SJCRH30 (cell line): ENCODE data around the gene IL11RA. TPM values are rescaled to one million over a fixed set of nuclear protein-coding genes. Genes with fewer than 3 reads are reported as not detected.

Experiments used
- DNase-seq, 2 experiments: peaks; one replicate each; pipeline ENCODE4 v3.0.0-alpha.2; 2015 to 2020
- H3K27ac ChIP-seq: fragments of 250-450 bp; sonication (Bioruptor Pico); 2 replicates; pipeline ENCODE4 v1.5.1; 2020; ENCODE audit warnings: mild to moderate bottlenecking, moderate library complexity
- H3K27me3 ChIP-seq: fragments of 250-450 bp; sonication (Bioruptor Pico); 2 replicates; pipeline ENCODE4 v1.5.1; 2020; ENCODE audit warnings: mild to moderate bottlenecking, moderate library complexity
- H3K36me3 ChIP-seq: fragments of 250-450 bp; sonication (Bioruptor Pico); 2 replicates; pipeline ENCODE4 v1.5.1; 2020; ENCODE audit warnings: mild to moderate bottlenecking, moderate library complexity
- H3K4me1 ChIP-seq: fragments of 250-450 bp; sonication (Bioruptor Pico); 2 replicates; pipeline ENCODE4 v1.5.1; 2020; ENCODE audit warnings: mild to moderate bottlenecking, moderate library complexity
- H3K4me3 ChIP-seq: fragments of 250-450 bp; sonication (Bioruptor Pico); 2 replicates; pipeline ENCODE4 v1.5.1; 2020; ENCODE audit warnings: mild to moderate bottlenecking, moderate library complexity
- H3K9me3 ChIP-seq: fragments of 250-450 bp; sonication (Bioruptor Pico); replicated peaks from 2 replicates; pipeline ENCODE4 v1.5.1; 2020; ENCODE audit warnings: mild to moderate bottlenecking, moderate library complexity
- total RNA-seq: library from RNA; depleted of rRNA; stranded (reverse); fragments of >200 nt; shearing (Covaris generic); gene quantifications from 2 replicates; pipeline ENCODE4 v1.2.3, GENCODE V29; 2014; rRNA removed

The IL11RA gene
- 3.2 TPM in 2 replicates for total RNA-seq

DNA sequence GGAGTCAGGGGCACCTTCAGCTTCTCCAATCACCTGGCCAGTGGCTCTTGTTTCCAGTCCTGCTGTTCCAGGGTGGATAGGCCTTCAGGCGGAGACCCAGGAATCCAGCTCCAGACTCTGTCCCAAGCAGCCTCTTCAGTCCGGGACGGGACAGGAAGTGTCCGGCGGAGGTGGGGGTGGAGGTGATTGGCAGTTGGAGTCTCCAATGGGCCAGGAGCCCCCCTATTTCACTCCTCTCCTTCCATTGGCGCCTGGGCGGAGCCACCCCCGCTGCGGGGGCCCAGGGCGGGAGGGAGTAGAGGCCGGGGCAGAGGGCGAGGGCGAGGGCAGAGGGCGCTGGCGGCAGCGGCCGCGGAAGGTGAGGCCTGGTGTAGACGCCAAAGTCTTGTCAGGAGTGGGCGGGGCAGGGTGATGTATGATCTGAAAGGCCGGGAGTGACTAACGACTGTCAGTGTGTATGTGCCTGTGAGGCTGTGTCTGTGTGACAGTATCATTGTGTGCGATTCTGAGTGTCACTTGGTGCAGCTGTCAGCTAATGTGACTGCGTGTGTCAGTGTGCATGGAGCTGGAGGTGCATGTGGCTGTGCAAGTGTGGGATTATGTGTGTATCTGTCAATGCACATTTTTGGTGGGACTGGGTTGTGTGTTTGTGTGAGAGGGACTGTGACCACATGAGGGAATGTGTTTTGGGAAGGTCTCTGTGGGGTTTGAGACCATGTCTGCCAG lies at the start of gene IL11RA:
TSS of gene IL11RA (plus strand) at position 310 of the 726 bp plus-strand sequence. CDS start 3,033 bp downstream, outside the sequence.
- H3K27me3 ChIP-seq = no peaks in the 10 kb centered on the region
- H3K4me1 ChIP-seq = peaks cover 3% of the 10 kb centered on the region; the same call in 1 of the 2 replicates
- peak; percentile 80 to 81 for DNase-seq
- H3K4me3 ChIP-seq = peak within 1 kb of the TSS; percentile 54
- no peaks in the 10 kb centered on the region for H3K9me3 ChIP-seq
- peak within 1 kb of the TSS; percentile 11; the same call in 1 of the 2 replicates for H3K27ac ChIP-seq
- no peaks in the 10 kb centered on the region; the same call in 1 of the 2 replicates for H3K36me3 ChIP-seq

DNA sequence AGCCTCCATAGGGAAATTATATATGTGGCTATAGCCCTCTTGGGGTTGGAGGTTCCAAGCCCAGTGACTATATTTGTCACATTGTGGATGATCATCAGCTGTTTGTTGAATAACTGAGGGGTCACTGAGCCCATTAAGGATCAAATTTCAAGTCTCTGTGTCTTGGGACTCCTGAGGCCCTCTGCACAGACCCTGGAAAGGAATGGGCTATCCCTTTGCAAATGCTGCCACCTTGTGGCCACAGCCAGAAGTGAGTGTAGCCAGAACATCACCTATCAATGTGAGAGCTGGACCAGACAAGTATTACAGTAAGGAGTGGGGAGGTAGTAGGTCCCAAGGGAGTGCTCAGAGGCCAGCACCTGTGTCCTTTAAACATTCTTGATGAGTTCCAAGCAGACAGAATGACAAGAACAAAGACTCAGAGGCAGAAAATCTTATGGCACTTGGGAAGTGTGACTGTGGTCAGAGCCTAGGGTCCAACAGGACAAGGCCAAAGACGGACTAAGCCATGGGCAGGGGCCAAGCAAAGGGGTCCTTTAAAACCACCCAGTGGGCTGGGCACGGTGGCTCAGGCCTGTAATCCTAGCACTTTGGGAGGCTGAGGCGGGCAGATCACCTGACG lies 48.3 kb upstream of the IL11RA start:
- no peak overlapping the region for H3K4me3 ChIP-seq

DNA sequence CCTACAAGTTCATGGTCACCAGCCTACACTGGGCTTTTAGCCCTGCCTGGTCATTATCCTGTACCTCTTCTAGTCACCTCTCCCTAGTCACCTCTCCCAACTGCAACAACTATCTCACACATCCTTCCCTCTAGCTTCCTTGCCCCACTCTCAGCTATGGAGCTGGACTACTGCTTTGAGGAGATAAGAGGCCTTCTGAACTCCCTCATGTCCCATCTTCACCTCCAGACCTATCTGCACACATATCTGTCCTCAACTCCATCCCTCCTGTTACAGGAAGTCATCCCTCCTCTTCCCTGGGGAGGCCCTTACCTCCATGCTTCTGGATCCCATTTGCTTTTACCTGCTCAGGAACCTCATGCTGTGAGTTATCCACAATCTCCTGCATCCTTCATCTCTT lies 45.8 kb upstream of the IL11RA start:
- no peaks in the 10 kb centered on the region for H3K9me3 ChIP-seq
- H3K4me3 ChIP-seq = no peak overlapping the region
- H3K27me3 ChIP-seq = no peaks in the 10 kb centered on the region
- no peaks in the 10 kb centered on the region for H3K4me1 ChIP-seq
- no peaks in the 10 kb centered on the region for H3K36me3 ChIP-seq
- DNase-seq = no peak
- no peak overlapping the region for H3K27ac ChIP-seq

More for the DNA sequence above, 48.3 kb upstream of the IL11RA start:
- peak; percentile 72 to 91 for DNase-seq
- Histone ChIP-seq H3K4me1 (peaks cover 13% of the 10 kb centered on the region), H3K9me3 (no peaks in the 10 kb centered on the region), H3K27me3 (no peaks in the 10 kb centered on the region), H3K36me3 (no peaks in the 10 kb centered on the region), H3K27ac (no peak overlapping the region)

DNA sequence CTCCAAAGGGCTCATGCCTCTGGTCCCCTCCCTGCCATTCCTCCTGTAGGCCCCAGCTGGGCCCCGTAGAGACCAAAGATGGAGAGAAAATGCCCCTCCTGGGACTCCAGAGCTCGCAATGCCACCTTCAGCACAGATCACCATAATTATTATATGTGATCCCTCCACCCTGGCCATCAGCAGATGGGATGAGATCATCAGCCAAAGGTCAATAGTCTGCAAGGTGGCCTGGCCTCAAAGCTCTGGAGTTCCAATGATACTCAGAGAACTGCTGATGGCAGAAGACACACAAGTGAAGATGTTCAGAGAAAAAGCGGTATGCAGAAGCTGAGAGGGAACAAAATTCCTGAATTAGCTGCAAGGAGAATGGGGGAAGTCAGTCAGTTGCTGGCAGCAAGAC lies 45.1 kb upstream of the IL11RA start:
- no peaks in the 10 kb centered on the region for H3K4me1 ChIP-seq
- H3K27ac ChIP-seq = no peak overlapping the region
- H3K9me3 ChIP-seq = no peaks in the 10 kb centered on the region
- no peaks in the 10 kb centered on the region for H3K27me3 ChIP-seq
- no peak overlapping the region for H3K4me3 ChIP-seq
- DNase-seq = no peak
- H3K36me3 ChIP-seq = no peaks in the 10 kb centered on the region

DNA sequence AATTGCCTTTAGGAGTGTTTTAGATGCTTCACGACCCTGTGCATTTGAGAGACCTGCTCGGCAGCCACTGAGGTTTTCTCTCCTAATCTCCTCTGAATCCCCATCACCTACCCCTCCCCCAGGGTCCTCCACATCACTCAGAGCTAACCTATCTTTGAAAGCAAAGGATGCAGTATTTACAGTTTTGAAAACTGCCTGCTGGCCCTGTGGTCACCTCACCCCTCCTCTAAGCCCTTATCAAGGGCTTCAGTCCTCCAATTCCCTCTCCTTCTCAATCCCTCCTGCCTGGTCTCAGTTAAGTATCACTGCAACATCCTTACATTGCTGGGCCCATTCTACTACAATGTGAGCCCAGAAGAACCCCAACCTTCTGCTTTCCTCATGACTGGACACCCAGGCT lies 44.7 kb upstream of the IL11RA start:
- Histone ChIP-seq H3K9me3 (no peaks in the 10 kb centered on the region), H3K27ac (no peak overlapping the region), H3K4me3 (no peak overlapping the region), H3K36me3 (no peaks in the 10 kb centered on the region), H3K4me1 (no peaks in the 10 kb centered on the region), H3K27me3 (no peaks in the 10 kb centered on the region)
- no peak for DNase-seq

DNA sequence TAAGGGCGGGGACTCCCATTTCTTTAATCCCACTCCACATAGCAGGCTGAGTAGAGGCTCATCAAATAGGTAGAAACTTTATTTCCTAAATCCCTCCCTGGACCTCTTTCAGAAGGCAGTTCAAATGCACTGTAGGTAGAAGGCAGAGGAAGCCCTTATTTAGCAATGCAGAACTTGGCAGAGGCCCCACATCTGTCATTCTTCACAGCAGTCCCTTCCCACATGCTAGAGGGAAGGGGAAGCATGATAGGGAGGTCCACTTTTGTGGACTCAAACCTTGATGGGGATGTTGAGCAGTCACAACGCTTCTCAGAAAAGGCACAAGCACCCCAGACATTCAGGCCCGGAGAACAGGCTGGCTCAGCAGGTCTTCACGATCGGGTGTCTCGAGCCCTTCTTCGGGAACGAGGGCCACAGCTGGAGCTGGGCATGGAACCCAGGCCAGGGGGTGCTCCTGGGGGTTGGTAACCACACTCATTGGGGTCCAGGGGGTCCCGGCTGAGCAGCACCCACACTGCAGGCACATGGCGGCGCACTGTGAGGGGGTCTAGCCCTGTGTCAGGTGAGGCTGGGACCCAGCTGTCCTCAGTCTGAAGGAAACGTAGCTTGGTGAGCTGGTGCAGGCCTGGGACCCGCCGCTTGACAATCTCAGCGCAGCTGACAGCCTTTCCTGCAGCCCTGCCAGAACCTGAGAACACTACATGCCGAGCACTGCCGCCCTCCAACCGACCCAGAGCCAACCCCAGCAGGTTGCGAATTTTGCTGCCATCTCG lies 41.4 kb upstream of the IL11RA start:
- H3K4me1 ChIP-seq = no peaks in the 10 kb centered on the region
- H3K9me3 ChIP-seq = no peaks in the 10 kb centered on the region
- no peaks in the 10 kb centered on the region for H3K36me3 ChIP-seq
- H3K27me3 ChIP-seq = no peaks in the 10 kb centered on the region
- no peak for DNase-seq
- H3K4me3 ChIP-seq = no peak overlapping the region
- no peak overlapping the region for H3K27ac ChIP-seq

DNA sequence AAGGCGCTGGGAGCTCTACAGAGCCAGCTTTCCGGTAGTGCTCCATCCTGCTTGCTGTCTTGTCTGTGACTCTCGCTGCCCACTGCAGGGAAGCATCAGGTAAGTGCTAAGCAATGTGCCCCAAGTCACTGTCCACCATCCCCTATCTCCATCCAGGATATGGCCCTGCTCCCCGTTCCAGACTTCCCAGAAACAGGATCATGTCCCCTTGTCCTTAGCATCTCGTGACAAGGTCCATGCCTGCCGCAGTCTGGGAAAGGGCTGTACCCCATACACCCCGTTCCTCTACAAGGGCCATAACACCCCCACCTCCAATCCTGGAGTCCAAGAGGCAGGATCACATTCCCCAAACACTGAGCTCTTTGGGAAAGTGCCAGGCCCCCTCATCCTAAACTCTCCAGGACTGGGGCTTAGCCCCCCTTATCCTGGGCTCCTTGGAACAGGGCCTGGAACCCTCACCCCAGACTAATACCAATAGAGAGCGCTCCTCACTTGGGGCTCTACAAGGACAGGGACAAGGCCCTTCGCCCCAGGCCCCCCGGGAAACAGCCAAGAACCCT lies 40.7 kb upstream of the IL11RA start:
- H3K27me3 ChIP-seq = no peaks in the 10 kb centered on the region
- no peaks in the 10 kb centered on the region for H3K9me3 ChIP-seq
- peak overlapping the region; percentile 79 for H3K4me3 ChIP-seq
- H3K27ac ChIP-seq = peak overlapping the region; percentile 72
- DNase-seq = peak in 1 of 2 experiments; percentile 27
- no peaks in the 10 kb centered on the region for H3K36me3 ChIP-seq
- no peaks in the 10 kb centered on the region for H3K4me1 ChIP-seq

DNA sequence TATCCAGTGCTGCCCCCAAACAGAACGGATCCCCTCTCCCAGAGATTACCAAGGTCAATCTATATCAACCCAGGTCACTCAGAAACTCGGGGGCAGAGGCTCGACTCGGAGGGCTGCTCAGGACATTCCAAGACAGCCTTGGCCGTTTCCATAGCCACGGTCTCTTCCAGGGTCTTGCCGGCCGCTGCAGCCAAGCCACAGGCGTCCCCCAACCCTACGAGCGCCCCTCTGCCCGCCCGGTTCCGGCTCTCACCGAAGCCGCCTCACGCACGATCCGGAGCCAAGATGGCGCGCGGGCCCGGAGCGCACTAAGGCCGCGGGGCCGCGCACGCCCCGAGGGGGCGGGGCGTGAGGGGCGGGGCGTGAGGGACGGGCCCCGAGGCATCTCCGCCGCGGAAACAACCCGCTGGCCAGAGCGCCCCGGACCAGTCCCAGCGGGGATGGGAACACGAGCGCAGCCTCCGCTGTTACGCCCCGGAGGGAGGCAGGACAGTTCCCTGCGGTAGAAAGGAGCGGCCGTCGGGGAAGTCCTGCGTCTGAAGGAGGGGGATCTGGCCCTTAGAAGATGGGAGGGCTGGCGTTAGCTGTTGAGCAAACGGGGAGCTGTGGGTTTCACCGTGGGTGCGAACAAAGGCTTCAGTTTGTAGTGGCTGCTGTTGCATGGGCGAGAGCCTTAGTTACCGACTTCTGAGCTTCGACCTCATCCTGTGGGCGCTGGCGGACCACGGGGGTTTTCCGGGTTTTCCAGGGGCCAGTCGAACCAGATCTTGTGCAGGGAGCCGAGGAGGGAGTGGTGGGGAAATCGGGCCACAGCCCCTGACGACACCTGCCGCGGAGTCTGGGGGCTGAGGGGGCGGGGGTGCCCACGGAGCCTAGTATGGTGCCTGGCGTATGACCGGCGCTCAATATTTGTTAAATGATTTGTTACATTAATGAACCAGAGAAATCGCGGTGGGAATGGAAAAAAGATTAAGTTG lies 39.9 kb upstream of the IL11RA start, which contains the start of gene RPP25L:
TSS of gene RPP25L (minus strand) at position 287 of the 977 bp plus-strand sequence. CDS start 801 bp downstream, outside the sequence.
- peak within 1 kb of the TSS; percentile 72 for H3K27ac ChIP-seq
- peak within 1 kb of the TSS; percentile 79 for H3K4me3 ChIP-seq
- H3K36me3 ChIP-seq = no peaks in the 10 kb centered on the region
- no peaks in the 10 kb centered on the region for H3K4me1 ChIP-seq
- peak; percentile 83 to 88 for DNase-seq
- H3K27me3 ChIP-seq = no peaks in the 10 kb centered on the region
- H3K9me3 ChIP-seq = no peaks in the 10 kb centered on the region

DNA sequence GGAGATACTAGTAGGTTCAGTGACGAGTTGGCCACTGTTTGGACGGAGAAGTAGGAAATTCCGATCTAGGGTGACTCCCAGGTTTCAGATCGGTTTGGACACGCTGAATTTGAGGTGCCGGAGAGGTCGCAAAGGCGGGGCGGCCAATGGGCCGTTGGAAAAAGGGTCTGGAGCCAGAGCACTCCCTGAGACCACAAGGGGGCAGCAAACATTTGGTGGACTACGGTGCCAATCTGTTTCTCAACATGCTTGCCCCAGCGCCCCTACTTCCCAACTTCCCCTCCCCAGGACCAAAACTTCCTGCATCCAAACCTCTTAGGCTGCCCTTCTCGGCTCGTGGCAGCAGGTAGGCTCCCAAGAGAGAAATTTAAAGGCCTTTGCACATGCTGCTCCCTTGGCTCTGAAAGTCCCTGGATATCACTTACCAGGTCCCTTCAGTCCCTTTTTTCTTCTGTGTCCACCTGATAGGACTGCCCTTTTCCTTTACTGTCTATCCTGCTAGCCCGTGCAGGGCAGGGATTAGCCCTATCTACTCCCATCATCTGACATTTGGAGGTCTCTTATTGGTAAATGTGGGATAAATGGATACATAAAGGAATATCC lies 39.1 kb upstream of the IL11RA start:
- Histone ChIP-seq H3K4me1 (no peaks in the 10 kb centered on the region), H3K27me3 (no peaks in the 10 kb centered on the region), H3K4me3 (peak overlapping the region; percentile 79), H3K27ac (peak overlapping the region; percentile 72), H3K36me3 (no peaks in the 10 kb centered on the region), H3K9me3 (no peaks in the 10 kb centered on the region)
- DNase-seq = peak; percentile 80 to 89

DNA sequence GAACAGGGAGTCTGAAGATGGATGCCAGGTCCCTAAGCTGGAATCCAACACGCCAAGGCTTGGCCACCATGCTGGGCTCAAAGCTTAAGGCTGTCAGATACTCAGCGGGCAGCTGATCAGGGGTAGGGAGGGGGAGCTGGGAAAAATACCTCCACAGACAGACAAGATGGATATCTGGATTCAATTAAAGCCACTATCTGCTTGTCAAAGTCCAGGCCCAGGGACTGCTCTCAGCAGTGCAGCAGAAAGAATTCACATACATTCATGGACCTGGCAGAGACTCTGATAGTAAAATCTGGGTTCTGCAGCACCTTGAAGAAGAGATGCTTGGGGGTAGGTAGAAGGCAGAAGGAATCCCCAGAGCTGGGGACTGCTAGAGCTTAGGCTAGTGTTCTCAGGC lies 36.9 kb upstream of the IL11RA start:
- Histone ChIP-seq H3K4me1 (no peaks in the 10 kb centered on the region; the same call in 1 of the 2 replicates), H3K27me3 (no peaks in the 10 kb centered on the region), H3K4me3 (no peak overlapping the region), H3K27ac (no peak overlapping the region), H3K36me3 (no peaks in the 10 kb centered on the region), H3K9me3 (no peaks in the 10 kb centered on the region)
- no peak for DNase-seq

DNA sequence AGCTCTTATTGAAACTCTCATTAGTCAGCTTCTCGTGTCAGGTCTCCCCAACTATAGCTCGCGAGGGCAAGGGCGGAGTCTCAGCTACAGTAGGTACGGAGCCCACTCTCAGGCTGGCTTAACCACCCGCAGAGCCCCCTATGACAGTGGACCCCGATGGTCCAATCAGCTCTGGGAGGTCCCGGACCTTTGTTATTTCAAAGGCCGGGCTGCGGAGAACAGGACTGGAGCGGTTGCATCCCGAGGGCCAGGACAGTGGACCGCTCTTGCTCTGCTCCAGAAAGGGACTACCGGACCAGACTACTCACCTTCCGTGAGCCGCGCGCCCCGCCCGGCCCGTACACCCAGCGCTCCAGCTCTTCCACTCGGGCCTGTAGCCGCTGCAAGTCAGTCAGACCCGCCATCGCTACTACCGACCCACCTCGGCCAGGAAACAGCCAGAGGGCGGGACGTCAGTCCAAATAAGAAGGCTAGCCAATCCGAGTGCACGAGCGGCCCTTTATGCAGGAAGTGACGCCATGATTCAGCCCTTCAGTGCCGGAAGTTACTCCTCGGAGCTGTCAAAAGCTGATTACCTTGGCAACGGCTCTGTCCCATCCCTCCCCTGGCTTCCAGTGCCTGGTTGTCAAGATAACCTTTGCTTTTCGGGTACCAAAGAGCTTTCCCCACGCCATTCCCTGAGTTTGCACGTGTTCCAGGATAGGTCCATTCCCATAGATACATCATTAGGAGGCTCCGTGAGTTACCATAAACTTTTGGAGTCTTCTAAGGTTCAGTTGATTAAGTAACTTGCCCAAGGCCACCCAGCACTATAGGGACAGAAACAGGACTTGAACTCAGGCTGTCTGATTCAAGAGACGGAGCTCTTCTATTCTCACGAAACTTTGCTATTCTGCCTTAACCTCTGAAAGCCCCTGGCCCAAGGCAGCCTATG lies 31.7 kb upstream of the IL11RA start, which contains the start of gene DCTN3:
TSS of gene DCTN3 (minus strand) at position 435 of the 934 bp plus-strand sequence. CDS start at position 404, 31 bp downstream.
- Histone ChIP-seq H3K27ac (no peak within 1 kb of the TSS), H3K27me3 (no peaks in the 10 kb centered on the region), H3K4me3 (peak within 1 kb of the TSS; percentile 67), H3K4me1 (no peaks in the 10 kb centered on the region; the same call in 1 of the 2 replicates), H3K9me3 (no peaks in the 10 kb centered on the region), H3K36me3 (no peaks in the 10 kb centered on the region)
- DNase-seq = peak; percentile 91 to 93

DNA sequence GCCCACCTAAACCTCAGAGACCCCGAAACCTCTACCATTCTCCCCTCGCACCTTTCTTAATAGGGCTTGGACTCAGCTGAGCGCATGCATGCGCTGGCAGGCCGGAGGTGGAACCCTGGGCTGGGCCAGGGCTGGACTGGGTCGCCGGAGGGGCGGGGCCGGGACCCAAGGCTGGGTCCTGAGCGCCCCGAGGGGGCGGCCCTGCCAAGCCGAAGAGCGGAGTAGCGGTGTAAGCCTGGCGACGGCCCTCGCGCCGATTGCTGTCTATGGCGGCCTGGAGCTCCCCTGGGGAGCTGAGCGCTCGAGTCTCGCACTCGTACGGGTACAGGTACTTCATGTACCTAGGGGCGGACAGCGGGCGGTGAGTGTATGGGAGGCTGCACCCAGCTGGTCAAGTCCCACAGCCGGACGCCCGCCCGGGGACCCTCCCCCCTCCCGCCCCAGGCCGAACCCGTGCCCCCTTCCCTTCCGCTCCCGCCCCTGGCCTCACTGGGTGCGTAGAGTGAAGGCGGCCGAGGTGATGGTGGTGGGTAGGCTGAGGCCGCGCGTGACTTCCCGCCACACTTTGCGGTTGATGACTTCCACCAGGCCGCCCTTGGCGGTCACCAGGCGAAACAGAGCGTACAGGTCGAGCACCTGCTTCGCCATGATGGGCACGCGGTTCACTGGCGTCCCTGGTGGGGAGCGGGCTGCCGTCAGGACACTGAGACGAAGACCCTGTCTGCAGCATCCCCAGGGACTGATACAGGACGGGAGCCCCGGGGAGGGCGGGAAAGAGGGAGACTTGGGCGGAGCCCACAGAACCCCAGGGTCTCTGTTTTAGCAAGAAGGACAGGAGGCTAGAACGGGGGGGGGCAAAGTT lies 28.4 kb upstream of the IL11RA start:
- Histone ChIP-seq H3K4me3 (no peak overlapping the region), H3K9me3 (no peaks in the 10 kb centered on the region), H3K36me3 (no peaks in the 10 kb centered on the region), H3K27me3 (peaks cover 21% of the 10 kb centered on the region), H3K27ac (no peak overlapping the region), H3K4me1 (no peaks in the 10 kb centered on the region; the same call in 1 of the 2 replicates)
- DNase-seq = no peak
